NK-92 treated with Interleukin-12 subunit alpha and Interleukin-12 subunit beta, amount 100 ng/mL, for 24 hours (cell line): ENCODE results near the gene EIF2S2.

Experiments used
- DNase-seq: peaks from one replicate; lab custom pipeline; 2025; lab: John Stamatoyannopoulos, UW

EIF2S2 gene

DNA sequence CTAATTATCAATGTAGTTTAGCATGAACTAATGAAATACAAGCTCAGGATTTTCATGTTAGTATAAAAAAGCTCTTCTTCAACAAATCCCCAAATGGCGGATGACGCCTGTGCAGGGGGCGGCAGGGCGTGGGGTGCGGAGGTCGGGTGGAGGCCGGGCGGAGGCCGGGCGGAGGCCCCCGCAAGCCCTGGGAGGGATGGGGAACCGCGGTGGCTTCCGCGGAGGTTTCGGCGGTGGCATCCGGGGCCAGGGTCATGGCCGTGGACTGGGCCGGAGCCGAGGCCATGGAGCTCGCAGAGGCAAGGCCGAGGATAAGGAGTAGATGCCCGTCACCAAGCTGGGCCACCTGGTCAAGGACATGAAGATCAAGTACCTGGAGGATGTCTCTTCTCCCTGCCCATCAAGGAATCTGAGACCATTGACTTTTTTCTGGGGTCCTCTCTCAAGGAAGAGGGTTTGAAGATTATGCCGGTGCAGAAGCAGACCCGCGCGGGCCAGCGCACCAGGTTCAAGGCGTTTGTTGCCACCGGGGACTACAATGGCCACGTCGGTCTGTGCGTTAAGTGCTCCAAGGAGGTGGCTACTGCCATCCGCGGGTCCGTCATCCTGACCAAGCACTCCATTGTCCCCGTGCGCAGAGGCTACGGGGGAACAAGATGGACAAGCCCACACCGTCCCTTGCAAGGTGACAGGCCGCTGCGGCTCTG lies 10.4 kb upstream of the EIF2S2 start:
- no peak for DNase-seq

DNA sequence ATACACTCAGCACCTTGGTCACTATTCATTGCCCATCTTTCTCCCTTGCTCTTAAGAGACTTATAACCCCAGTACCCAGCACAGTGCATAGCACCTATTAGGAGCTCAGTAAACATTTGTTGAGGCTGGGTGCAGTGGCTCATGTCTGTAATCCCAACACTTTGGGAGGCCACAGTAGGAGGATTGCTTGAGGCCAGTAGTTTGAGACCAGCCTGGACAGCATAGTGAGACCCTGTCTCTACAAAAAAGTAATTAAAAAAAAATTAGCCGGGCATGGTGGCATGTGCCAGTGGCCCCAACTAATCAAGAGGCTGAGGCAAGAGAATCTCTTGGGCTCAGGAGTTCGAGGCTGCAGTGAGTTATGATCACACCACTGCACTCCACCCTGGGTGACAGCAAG lies 8.2 kb upstream of the EIF2S2 start:
- no peak for DNase-seq

DNA sequence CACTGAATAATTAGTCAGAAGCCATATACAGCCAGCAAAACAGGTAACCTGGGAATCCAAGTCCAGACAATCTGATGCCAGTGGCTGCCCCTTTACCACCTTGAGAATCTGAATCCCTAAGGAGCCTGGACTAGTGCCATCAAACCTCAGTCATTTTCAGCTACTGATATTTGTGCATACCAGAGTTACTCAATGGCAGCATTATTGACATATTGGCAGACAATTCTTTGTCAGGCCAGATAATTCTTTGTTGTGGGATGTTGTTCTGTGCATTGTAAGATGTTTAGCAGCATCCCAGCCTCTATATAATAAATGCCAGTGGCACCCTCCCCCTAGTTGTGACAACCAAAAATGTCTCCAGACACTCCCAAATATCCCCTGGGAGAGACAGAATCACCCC lies 3.2 kb upstream of the EIF2S2 start:
- no peak for DNase-seq

DNA sequence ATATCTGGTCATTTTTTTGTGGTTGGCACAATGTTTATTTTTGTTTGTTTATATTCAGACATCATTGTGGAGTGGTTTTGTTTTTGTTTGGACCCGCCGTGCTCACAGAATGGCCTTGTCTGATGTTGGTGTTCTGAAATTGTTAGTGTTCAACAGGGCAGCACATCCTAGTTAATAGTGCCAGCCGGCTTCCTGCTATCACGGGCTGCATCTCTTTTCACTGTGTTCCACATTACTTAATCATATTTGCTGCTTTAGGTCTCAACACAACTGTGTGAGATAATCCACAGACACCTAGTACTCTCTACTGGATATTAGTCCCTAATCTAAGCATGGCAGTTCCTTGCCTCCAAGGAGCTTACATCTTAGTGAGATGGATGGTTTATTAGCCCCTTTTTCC lies 2.8 kb upstream of the EIF2S2 start:
- DNase-seq: no peak

DNA sequence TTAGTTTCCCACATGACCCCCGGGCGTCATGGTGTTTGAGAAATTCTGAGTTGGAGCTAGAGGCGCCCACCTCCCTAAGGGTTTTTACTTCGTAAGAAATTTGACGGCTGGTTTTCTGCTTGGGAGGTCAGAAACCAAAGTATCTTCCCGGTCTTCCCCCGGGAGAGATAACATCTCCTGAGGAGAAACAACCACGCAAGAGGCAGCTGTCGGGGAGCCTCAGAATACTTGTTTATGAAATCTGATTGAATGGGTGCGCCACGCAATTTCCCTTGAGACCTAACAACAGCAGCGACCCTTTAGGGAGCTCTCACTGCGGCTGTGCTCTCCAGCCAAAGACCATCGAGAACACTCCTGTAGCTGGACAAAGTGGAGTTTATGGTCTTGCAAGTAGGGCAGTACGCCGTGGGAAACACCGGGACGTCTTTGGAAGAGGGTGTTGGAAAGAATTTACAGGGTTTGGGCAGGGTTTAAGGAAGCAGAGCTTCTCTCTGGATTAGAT lies 608 bp upstream of the EIF2S2 start:
- no peak for DNase-seq

DNA sequence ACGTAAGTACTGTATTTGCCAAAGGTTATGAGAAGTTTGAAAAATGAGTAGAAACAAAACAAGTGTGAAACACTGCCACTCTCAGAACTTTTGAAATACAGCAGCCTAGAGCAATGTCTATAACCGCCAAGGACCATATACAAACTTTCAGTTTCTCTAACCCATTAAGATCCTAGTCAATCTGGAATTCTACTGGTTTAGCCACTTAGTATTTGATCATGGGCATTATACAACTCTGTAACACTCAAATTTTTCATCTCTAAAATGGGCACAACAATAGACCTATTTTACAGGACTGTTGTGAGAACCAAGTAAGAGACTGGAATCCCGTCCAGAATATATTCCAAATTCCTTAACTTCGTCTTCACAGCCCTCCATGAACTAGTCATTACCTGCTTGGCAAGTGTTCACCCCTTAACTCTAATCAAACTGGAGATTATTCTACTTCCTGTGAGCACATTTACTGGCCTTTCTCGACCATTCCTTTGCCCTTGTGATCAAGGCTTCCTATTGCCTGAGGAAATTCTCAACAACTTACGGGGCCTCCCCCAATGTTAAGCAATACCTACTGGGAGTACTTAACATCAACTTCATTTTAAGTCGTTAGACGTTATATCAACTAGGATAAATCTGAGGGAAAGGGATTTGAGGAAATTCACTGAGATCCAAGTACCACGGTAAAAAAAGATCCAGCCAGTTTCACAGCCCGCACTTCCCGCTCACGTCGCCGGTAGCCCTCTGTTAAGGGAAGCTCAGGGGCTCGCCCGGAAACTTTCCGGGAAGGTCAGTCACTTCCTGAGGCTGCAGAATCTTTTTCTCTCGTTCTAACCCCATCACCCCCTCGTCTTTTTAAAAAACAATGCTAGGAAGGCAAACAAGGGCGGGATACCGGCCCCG lies 1.1 kb downstream of the EIF2S2 start:
- DNase-seq: no peak

DNA sequence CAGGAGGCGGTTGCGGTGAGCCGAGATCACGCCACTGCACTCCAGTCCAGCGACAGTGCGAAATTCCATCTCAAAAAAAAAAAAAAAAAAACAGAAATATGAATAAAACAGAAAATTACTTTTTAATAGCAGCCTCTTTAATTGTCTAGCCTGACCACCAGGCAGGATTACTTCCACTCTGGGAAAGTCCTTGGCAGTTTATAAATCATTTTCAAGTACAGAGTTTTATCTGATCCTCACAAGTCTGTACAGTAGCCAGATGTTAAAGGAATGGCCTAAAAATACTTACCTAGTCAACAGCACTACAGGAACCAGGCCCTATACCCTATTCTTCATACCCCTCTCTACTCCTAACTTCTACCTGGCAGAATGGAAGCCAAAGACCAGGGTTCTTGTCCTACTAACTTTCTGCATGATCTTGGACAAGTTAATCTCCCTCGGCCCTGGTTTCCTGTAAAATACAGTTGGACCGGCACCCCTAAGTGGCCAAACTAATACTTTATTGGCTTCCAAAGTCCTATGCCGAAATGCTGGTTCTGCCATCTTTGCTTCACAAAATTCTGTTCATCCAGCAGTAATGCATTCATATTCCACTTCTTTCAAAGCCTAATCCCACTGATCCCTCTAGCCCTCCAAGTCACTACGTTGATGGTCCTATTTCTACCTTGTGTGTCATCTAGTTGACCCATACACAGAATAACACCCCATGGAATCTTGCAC lies 1.9 kb downstream of the EIF2S2 start:
- DNase-seq: no peak

DNA sequence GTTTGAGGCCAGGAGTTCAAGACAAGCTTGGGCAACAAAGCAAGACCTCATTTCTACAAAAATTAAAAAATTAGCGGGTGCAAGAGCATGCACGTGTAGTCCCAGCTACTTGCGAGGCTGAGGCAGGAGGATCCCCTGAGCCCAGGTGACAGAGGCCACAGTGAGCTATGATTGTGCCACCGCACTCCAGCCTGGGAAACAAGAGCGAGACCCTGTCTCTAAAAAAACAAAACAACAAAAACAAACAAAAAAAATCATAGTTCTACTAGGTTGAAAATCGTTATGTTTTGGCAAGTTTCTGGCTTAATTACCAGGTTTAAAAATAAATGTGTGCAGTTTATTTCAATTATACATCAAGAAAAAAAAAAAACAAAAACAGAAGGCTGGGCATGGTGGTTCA lies 2.6 kb downstream of the EIF2S2 start:
- no peak for DNase-seq

DNA sequence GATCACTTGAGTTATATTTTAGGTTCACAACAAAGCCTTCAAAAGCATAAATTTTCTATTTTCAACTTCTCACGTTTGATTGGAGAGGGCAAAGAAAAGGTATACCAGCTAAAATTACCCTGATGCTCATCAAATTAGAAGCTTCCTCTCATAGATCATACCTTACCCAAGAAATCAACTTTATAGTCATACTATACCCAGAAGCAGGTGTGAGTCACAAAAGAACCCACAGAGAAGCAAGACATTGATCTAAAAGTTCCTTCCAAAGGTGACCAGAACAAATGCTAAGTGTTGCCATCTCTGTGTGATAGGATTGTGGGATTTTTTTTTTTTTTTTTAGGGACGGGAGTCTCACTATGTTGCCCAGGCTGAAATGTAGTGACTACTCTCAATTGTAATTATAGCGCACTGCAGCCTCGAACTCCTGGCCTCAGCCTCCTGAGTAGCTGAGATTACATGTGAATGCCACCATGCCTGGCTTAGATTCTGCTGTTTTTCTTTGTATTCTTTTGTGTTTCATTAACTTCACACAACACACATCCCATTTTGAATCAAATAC lies 3.3 kb downstream of the EIF2S2 start:
- DNase-seq: no peak

DNA sequence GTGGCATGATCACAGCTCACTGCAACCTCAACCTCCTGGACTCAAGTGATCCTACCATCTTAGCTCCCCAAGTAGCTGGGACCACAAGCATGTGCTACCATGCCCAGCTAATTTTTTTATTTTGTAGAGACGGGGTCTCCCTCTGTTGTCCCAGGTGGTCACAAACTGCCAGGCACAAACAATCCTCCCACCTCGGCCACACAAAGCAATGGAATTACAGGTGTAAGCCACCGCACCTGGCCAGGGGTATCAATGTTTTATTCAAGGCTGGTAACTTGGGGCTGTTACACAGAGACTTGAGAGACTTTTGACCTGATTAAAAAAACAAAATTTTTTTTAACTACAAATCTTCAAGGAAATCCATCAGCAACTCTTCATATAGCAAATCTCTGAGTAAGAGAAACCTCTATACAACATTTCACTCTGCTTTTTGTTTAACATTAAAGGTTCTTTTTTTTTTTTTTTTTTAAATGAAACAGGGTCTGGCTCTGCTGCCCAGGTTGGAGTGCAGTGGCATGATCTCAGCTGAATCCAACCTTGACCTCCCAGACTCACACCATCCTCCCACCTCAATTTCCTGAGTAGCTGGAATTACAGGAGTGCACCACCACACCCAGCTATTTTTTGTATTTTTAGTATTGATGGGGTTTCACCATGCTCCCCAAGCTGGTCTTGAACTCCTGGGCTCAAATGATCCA lies 5.9 kb downstream of the EIF2S2 start:
- no peak for DNase-seq

DNA sequence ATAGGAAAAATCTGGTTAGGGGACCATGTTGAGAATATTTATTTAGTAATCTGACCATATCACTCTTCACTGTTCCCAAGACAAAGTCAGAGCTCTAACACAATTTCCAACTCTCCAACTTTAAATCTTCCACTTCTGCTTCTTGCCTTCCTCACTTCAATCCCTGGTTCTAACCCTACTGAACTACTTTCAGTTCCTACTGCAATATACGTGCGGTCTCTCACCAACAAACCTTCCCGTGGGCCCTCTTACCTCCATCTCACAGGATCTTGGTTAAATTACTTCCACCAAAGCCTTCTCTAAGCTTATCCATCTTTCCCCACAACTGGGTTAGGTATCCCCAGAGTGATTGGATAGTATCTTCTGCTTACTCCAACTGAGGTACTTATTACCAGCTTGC lies 8.0 kb downstream of the EIF2S2 start:
- no peak for DNase-seq

DNA sequence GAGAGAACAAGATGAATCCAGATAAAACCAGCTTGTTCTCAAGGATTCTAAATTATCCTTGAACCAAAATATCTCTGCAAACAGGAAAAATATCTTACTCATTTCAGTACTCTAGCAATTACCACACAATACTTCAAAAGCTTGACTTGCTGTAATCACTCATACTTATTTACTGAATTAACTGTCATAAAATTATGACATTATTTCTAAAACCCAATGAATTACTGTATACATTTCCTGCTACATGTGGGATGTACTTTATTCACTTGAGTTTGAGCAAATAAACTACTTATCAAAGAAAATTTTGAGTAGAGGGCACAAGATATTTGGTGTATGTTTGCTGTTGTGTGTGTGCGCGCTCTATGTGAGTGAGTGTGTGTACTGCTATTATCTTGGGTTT lies 9.7 kb downstream of the EIF2S2 start:
- no peak for DNase-seq

DNA sequence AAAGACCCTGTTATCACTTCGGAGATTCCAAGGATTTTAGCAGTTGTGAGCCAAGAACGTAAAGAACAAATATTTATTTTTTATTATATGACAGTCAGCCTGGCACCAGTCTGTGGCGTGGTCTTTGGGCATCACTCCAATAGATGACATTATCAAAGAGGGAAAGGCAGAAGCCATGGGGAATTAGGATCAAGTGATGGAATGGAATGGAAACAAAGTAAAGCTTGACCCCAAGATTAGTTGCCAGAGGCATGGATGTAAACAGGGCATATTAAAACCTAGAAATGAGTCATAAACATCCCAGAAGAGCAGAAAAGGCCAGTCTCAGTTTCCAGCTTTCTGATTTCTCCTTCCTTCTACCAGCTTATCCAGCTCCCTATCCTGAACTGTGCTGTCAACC lies 11.5 kb downstream of the EIF2S2 start:
- DNase-seq: no peak

DNA sequence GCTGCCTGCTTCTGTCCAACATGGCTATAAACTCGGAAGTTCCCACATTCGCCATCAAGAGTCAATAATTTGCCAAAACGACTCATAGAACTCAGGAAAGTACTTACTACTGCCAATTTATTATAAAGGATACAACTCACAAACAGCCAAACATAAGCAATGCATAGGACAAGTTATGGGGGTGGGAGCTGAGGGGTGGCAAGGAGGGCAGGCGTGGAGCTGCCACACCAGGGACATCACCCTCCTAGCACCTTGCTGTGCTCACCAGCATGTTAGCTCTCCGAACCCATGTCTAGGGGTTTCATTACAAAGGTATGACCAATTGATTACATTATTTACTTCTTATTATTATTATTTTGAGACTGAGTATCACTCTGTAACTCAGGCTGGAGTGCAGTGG lies 12.4 kb downstream of the EIF2S2 start:
- DNase-seq: no peak

DNA sequence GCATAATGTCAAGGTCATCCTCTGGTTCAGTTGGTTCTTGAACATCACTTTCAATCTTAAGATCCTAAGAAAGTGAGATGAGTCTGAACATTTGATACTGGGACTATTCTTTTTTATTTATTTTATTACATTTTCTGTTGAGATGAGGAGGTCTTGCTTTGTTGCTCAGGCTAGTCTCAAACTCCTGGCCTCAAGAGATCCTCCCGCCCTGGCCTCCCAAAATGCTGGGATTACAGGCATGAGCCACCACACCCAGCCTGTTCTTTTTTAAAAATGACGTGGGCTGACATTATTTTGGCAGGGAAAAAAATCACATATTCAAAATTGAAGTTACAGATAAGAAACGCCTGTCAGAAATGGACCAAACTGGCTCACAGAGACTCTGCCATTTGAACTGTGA lies 13.5 kb downstream of the EIF2S2 start:
- DNase-seq: no peak

DNA sequence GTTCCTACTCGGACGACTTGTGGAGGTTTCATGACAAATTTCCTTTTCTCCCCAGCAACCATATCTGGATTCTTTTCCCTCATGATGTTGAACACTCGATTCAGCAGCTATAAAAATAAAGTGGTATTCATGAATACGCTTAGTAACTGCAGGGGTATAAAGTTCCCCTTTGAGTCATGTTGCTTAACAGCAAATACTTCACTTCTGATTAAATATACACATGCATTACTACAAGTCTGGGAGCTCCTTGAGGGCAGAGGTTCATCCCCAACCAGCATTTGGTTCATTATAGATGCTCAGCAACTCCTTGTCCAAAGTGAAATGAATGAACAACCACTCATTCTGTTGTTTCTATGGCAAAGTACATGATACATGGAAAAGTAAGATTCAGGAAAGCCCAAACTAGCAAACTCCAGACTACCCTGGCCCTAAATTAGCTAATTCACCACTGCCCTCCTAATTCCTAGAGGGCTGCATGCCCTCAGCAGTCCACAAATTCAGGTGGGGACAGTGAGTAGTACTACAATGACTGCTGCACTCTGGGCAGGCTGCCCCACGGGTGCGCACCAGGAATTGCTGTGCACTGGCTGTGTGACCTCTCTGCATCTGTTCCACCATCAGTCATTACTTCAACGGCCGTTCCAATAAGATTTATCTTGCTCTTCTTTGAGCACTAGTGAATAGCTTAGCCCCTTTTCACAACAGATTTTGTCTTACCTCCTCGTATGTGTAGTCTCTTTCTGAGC lies 15.2 kb downstream of the EIF2S2 start:
- no peak for DNase-seq

DNA sequence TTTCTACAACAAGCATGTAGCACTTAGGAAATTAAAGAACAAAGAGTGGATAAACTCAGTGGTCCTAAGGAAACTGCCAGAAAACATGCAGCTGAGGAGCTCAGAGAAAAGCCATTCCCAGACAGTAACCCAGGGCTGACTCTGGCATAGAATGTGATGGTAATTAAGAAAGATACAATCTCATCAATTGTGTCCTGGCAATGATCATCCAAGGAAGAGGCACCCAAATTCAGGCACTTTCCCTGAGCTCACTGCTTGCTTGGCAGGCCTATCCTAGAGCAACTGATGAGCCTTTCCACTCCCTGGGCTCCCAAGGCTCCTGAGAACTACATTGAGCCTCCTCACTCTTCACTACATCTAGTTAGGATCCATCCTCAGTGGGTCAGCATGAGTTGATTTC lies 16.2 kb downstream of the EIF2S2 start:
- DNase-seq: no peak

DNA sequence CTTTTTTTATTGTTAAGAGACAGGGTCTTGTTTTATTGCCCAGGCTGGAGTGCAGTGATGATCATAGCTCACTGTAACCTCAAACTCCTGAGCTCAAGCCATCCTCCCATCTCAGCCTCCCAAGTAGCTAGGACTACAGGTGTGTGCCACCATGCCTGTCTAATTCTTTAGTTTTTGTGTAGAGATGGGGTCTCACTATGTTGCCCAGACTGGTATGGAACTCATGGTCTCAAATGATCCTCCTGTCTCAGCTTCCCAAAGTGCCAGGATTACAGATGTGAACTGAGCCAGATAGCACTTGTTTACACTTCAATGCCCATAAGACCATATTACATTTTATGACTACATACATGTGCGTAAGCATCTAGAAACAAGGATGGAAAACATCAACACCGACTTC lies 18.1 kb downstream of the EIF2S2 start:
- no peak for DNase-seq

DNA sequence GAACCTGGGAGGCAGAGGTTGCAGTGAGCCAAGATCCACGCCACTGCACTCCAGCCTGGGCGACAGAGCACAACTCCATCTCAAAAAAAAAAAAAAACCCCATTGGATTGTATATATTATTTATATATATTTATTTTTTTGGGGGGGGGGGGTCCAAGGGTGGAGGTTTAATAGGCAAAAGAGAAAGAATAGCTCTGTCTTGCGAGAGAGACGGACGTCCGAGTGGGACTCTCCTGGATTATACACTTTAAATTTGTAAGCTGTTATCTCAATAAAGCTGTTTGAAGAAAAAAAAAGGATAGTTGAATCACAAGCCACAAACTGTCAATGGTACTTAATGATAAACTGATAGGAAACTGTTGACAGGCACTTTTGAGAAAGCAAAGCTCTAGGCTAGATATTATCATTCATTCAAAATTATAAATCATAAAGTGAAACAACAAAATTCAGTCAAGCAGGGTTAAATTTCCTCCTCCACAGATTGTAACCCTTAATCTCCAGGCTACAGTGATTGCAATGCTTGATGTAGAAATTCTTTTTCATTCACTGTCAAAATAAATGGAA lies 20.3 kb downstream of the EIF2S2 start:
- DNase-seq: no peak

DNA sequence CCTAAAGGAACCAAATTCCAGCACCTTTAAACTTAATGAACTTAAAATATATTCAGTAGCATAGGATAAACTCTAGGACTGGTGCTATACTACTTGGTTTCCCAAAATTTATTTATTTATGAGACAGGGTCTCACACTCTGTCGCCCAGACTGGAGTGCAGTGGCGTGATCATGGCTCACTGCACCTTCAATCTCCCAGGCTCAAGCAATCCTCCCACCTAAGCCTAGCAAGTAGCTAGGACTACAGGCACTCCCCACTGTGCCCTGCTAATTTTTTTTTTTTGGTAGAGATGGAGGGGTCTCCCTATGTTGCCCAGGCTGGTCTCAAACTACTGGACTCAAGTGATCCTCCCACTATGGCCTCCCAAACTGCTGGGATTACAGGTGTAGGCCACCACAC lies 21.4 kb downstream of the EIF2S2 start:
- no peak for DNase-seq
